ENCODE data around the gene ASAP2. TPM values are rescaled to one million over a fixed set of nuclear protein-coding genes. Genes with fewer than 3 reads are reported as not detected.

The ASAP2 gene
- polyA plus RNA-seq, 3 donors: 0.08 to 1.1 (median 0.20) TPM

- Histone ChIP-seq H3K4me1 (ENCODE audit: control insufficient read depth in 1 of 2, insufficient read depth in 2 of 2, low read length in 2 of 2) (peaks cover 6 to 7% of the 10 kb centered on the region in 2 donors), H3K27ac (ENCODE audit: low read depth in 1 of 2, low read length in 2 of 2) (no peak overlapping the region), H3K4me3 (replicated peaks in 1 of 3; ENCODE audit: low read depth in 2 of 3, low read length in 3 of 3) (no peak overlapping the region), H3K27me3 (ENCODE audit: control insufficient read depth in 2 of 2, insufficient read depth in 2 of 2, low read length in 2 of 2) (no peaks in the 10 kb centered on the region), H4K20me1 (ENCODE audit: insufficient read depth, low read length) (no peaks in the 10 kb centered on the region), H2AFZ (ENCODE audit: insufficient read depth, low read depth, low read length, poor library complexity, severe bottlenecking) (no peak overlapping the region), H3K79me2 (ENCODE audit: insufficient read depth, low read length) (no peaks in the 10 kb centered on the region), H3K9ac (ENCODE audit: insufficient read depth, low read length, poor library complexity, severe bottlenecking) (no peak overlapping the region), H3K4me2 (replicated peaks; ENCODE audit: extremely low read depth, low read length, poor library complexity, severe bottlenecking) (no peak overlapping the region), H3K9me3 (replicated peaks in 1 of 2; ENCODE audit: control insufficient read depth in 1 of 2, insufficient read depth in 1 of 2, low read length in 2 of 2) (no peaks in the 10 kb centered on the region), H3K36me3 (replicated peaks in 1 of 2; ENCODE audit: control insufficient read depth in 1 of 2, insufficient read depth in 2 of 2, low read length in 2 of 2) (no peaks in the 10 kb centered on the region)
- no CpG with 5 or more reads among the region's 9 CpGs for WGBS (ENCODE audit: insufficient coverage)
- H3K36me3 Mint-ChIP-seq: peaks cover 3 to 7% of the 10 kb centered on the region in 2 donors
- peaks cover 11% of the 10 kb centered on the region for H3K4me1 Mint-ChIP-seq
- TF ChIP-seq, protein P1, sequence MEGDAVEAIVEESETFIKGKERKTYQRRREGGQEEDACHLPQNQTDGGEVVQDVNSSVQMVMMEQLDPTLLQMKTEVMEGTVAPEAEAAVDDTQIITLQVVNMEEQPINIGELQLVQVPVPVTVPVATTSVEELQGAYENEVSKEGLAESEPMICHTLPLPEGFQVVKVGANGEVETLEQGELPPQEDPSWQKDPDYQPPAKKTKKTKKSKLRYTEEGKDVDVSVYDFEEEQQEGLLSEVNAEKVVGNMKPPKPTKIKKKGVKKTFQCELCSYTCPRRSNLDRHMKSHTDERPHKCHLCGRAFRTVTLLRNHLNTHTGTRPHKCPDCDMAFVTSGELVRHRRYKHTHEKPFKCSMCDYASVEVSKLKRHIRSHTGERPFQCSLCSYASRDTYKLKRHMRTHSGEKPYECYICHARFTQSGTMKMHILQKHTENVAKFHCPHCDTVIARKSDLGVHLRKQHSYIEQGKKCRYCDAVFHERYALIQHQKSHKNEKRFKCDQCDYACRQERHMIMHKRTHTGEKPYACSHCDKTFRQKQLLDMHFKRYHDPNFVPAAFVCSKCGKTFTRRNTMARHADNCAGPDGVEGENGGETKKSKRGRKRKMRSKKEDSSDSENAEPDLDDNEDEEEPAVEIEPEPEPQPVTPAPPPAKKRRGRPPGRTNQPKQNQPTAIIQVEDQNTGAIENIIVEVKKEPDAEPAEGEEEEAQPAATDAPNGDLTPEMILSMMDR (IDR thresholded peaks at IDR 0.05): no peak
- peaks cover 0 to 2% (median 0%) of the 10 kb centered on the region in 3 donors for H3K27me3 Mint-ChIP-seq (ENCODE audit: low read depth in 3 of 3)
- intact Hi-C loops (cut with micrococcal nuclease): no loop called here
- H3K9me3 Mint-ChIP-seq: peaks cover 0 to 3% (median 2%) of the 10 kb centered on the region in 7 donors
- no peak overlapping the region for H3K27ac Mint-ChIP-seq
- DNase-seq: no peak
- H3K4me3 Mint-ChIP-seq: no peak overlapping the region
Measured at GRCh38 chr2:9346885-9347284, 140.3 kb downstream of the ASAP2 start.

DNA sequence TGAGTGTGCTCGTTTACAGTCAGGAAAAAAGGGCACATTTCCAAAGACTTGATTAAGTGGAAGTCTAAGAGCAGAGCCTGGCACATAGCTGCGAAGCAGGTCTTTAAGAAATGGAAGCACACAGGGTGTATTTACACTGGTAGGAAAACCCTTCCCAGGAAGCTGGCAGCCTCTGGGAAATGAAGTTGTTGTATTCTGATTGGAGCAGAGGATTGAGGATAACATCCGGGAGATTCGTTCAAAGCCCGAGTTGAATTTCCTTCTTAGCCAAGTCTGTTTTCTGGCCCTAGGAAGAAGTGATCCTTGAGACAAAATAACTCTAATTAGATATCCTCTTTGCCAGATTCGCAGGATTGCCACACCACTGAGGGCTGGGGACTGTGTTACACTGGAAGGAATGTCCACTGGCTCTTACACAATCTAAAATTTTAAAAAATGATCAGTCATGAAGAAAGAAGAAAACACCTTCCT lies 140.8 kb downstream of the ASAP2 start:
- Histone ChIP-seq H3K27me3 (ENCODE audit: control insufficient read depth in 2 of 2, insufficient read depth in 2 of 2, low read length in 2 of 2) (no peaks in the 10 kb centered on the region), H3K9me3 (replicated peaks in 1 of 2; ENCODE audit: control insufficient read depth in 1 of 2, insufficient read depth in 1 of 2, low read length in 2 of 2) (no peaks in the 10 kb centered on the region), H4K20me1 (ENCODE audit: insufficient read depth, low read length) (no peaks in the 10 kb centered on the region), H3K79me2 (ENCODE audit: insufficient read depth, low read length) (no peaks in the 10 kb centered on the region), H3K27ac (ENCODE audit: low read depth in 1 of 2, low read length in 2 of 2) (no peak overlapping the region), H2AFZ (ENCODE audit: insufficient read depth, low read depth, low read length, poor library complexity, severe bottlenecking) (no peak overlapping the region), H3K4me1 (ENCODE audit: control insufficient read depth in 1 of 2, insufficient read depth in 2 of 2, low read length in 2 of 2) (peaks cover 6 to 7% of the 10 kb centered on the region in 2 donors), H3K9ac (ENCODE audit: insufficient read depth, low read length, poor library complexity, severe bottlenecking) (no peak overlapping the region), H3K4me2 (replicated peaks; ENCODE audit: extremely low read depth, low read length, poor library complexity, severe bottlenecking) (no peak overlapping the region), H3K4me3 (replicated peaks in 1 of 3; ENCODE audit: low read depth in 2 of 3, low read length in 3 of 3) (no peak overlapping the region), H3K36me3 (replicated peaks in 1 of 2; ENCODE audit: control insufficient read depth in 1 of 2, insufficient read depth in 2 of 2, low read length in 2 of 2) (no peaks in the 10 kb centered on the region)
- peak in 1 of 3 donors; percentile 33 for DNase-seq
- intact Hi-C loops (cut with micrococcal nuclease): no loop called here
- peaks cover 0 to 2% (median 0%) of the 10 kb centered on the region in 3 donors for H3K27me3 Mint-ChIP-seq (ENCODE audit: low read depth in 3 of 3)
- H3K9me3 Mint-ChIP-seq: peaks cover 0 to 3% (median 2%) of the 10 kb centered on the region in 7 donors
- no peak overlapping the region for H3K4me3 Mint-ChIP-seq
- peak overlapping the region in 2 of 7 donors; percentile 10 to 60 for H3K27ac Mint-ChIP-seq
- H3K36me3 Mint-ChIP-seq: peaks cover 3 to 7% of the 10 kb centered on the region in 2 donors
- 100% methylated on average over 2 of the region's 6 CpGs for WGBS (ENCODE audit: insufficient coverage)
- peaks cover 11% of the 10 kb centered on the region for H3K4me1 Mint-ChIP-seq
- TF ChIP-seq, protein P1 (IDR thresholded peaks at IDR 0.05): no peak

Data from CD14-positive monocyte (primary cell).